Activated T-helper 17 cell treated with anti-CD3 and anti-CD28 coated beads, Interleukin-2, amount 50 U/mL, for 72 hours (primary cell): ENCODE data around the gene SULF2. TPM values are rescaled to one million over a fixed set of nuclear protein-coding genes. Genes with fewer than 3 reads are reported as not detected.

Experiments
- ATAC-seq: fragments of 150-1000 bp; cut with Tn5 transposase; replicated peaks from 2 replicates; pipeline ENCODE4 v1.10.0; 2021; ENCODE audit warnings: mild to moderate bottlenecking, moderate library complexity
- H3K27ac Mint-ChIP-seq: one replicate; pipeline ENCODE4 v1.8.0; 2022; ENCODE audit warnings: mixed read lengths
- H3K27me3 Mint-ChIP-seq: one replicate; pipeline ENCODE4 v1.8.0; 2022; ENCODE audit warnings: mixed read lengths
- H3K36me3 Mint-ChIP-seq: one replicate; pipeline ENCODE4 v1.8.0; 2022; ENCODE audit warnings: low read depth, mild to moderate bottlenecking, mixed read lengths
- H3K4me1 Mint-ChIP-seq: one replicate; pipeline ENCODE4 v1.8.0; 2022; ENCODE audit warnings: mixed read lengths
- H3K4me3 Mint-ChIP-seq: one replicate; pipeline ENCODE4 v1.8.0; 2022; ENCODE audit warnings: mild to moderate bottlenecking, mixed read lengths
- H3K9me3 Mint-ChIP-seq: one replicate; pipeline ENCODE4 v1.8.0; 2022; ENCODE audit warnings: mixed read lengths
- total RNA-seq, 2 donors: library from RNA; stranded (reverse); gene quantifications; one replicate each; pipeline ENCODE4 v1.2.3, GENCODE V29; 2022

SULF2 gene
- total RNA-seq, 2 donors from 2014 or later = 1.6 to 2.2 TPM

- Mint-ChIP-seq H3K36me3 (peaks cover 10% of the 10 kb centered on the region), H3K4me1 (peaks cover 28% of the 10 kb centered on the region), H3K9me3 (peaks cover 6% of the 10 kb centered on the region), H3K27me3 (no peaks in the 10 kb centered on the region), H3K4me3 (no peak overlapping the region), H3K27ac (peak overlapping the region; percentile 50)
- ATAC-seq = no peak
These were observed 54.5 kb downstream of the SULF2 start for GRCh38 chr20:47730744-47731143.

- H3K9me3 Mint-ChIP-seq = peaks cover 6% of the 10 kb centered on the region
- H3K27ac Mint-ChIP-seq = peak overlapping the region; percentile 100
- no peak for ATAC-seq
- peak overlapping the region; percentile 98 for H3K4me3 Mint-ChIP-seq
- peaks cover 33% of the 10 kb centered on the region for H3K4me1 Mint-ChIP-seq
- peaks cover 10% of the 10 kb centered on the region for H3K36me3 Mint-ChIP-seq
- no peaks in the 10 kb centered on the region for H3K27me3 Mint-ChIP-seq
These were observed 55.8 kb downstream of the SULF2 start for GRCh38 chr20:47729472-47729871.

GRCh38 chr20:47727909-47728361, 57.3 kb downstream of the SULF2 start:
- H3K4me1 Mint-ChIP-seq = peaks cover 33% of the 10 kb centered on the region

GRCh38 chr20:47727170-47727880, 58.0 kb downstream of the SULF2 start:
- no peaks in the 10 kb centered on the region for H3K27me3 Mint-ChIP-seq
- peaks cover 33% of the 10 kb centered on the region for H3K4me1 Mint-ChIP-seq
- H3K27ac Mint-ChIP-seq = peak overlapping the region; percentile 100
- H3K9me3 Mint-ChIP-seq = peaks cover 6% of the 10 kb centered on the region
- H3K36me3 Mint-ChIP-seq = peaks cover 10% of the 10 kb centered on the region
- peak overlapping the region; percentile 98 for H3K4me3 Mint-ChIP-seq
- peak; percentile 99 for ATAC-seq

More at GRCh38 chr20:47727909-47728361, 57.3 kb downstream of the SULF2 start:
- Mint-ChIP-seq H3K27ac (peak overlapping the region; percentile 100), H3K36me3 (peaks cover 10% of the 10 kb centered on the region), H3K27me3 (no peaks in the 10 kb centered on the region), H3K9me3 (peaks cover 6% of the 10 kb centered on the region), H3K4me3 (peak overlapping the region; percentile 98)
- ATAC-seq = peak; percentile 1

- no peak for ATAC-seq
- Mint-ChIP-seq H3K27ac (peak overlapping the region; percentile 100), H3K4me3 (peak overlapping the region; percentile 98), H3K4me1 (peaks cover 33% of the 10 kb centered on the region), H3K27me3 (no peaks in the 10 kb centered on the region), H3K9me3 (peaks cover 6% of the 10 kb centered on the region), H3K36me3 (peaks cover 10% of the 10 kb centered on the region)
These were observed 58.6 kb downstream of the SULF2 start for GRCh38 chr20:47726632-47727031.

GRCh38 chr20:47725248-47725973, 59.9 kb downstream of the SULF2 start:
- H3K4me3 Mint-ChIP-seq = peak overlapping the region; percentile 11
- peaks cover 10% of the 10 kb centered on the region for H3K36me3 Mint-ChIP-seq
- peaks cover 33% of the 10 kb centered on the region for H3K4me1 Mint-ChIP-seq
- H3K9me3 Mint-ChIP-seq = peaks cover 6% of the 10 kb centered on the region
- no peaks in the 10 kb centered on the region for H3K27me3 Mint-ChIP-seq
- peak; percentile 48 for ATAC-seq
- peak overlapping the region; percentile 100 for H3K27ac Mint-ChIP-seq

GRCh38 chr20:47724910-47725247, 60.4 kb downstream of the SULF2 start:
- H3K36me3 Mint-ChIP-seq = peaks cover 10% of the 10 kb centered on the region
- peak overlapping the region; percentile 11 for H3K4me3 Mint-ChIP-seq
- H3K4me1 Mint-ChIP-seq = peaks cover 33% of the 10 kb centered on the region
- H3K9me3 Mint-ChIP-seq = peaks cover 6% of the 10 kb centered on the region
- ATAC-seq = no peak
- H3K27me3 Mint-ChIP-seq = no peaks in the 10 kb centered on the region
- H3K27ac Mint-ChIP-seq = peak overlapping the region; percentile 100

GRCh38 chr20:47724396-47724795, 60.9 kb downstream of the SULF2 start:
- Mint-ChIP-seq H3K4me1 (peaks cover 31% of the 10 kb centered on the region), H3K36me3 (peaks cover 10% of the 10 kb centered on the region), H3K9me3 (peaks cover 6% of the 10 kb centered on the region), H3K27me3 (no peaks in the 10 kb centered on the region), H3K27ac (no peak overlapping the region), H3K4me3 (peak overlapping the region; percentile 11)
- no peak for ATAC-seq

GRCh38 chr20:47723322-47723721, 62.0 kb downstream of the SULF2 start:
- Mint-ChIP-seq H3K27ac (peak overlapping the region; percentile 23), H3K36me3 (peaks cover 10% of the 10 kb centered on the region), H3K4me3 (no peak overlapping the region), H3K9me3 (peaks cover 6% of the 10 kb centered on the region), H3K4me1 (peaks cover 22% of the 10 kb centered on the region), H3K27me3 (no peaks in the 10 kb centered on the region)
- ATAC-seq = no peak

- no peak overlapping the region for H3K4me3 Mint-ChIP-seq
- peaks cover 2% of the 10 kb centered on the region for H3K27me3 Mint-ChIP-seq
- H3K9me3 Mint-ChIP-seq = no peaks in the 10 kb centered on the region
- no peak overlapping the region for H3K27ac Mint-ChIP-seq
- H3K36me3 Mint-ChIP-seq = no peaks in the 10 kb centered on the region
- H3K4me1 Mint-ChIP-seq = peaks cover 5% of the 10 kb centered on the region
- ATAC-seq = no peak
These were observed 64.4 kb downstream of the SULF2 start for GRCh38 chr20:47720636-47721427.

GRCh38 chr20:47719625-47720024, 65.7 kb downstream of the SULF2 start:
- Mint-ChIP-seq H3K4me3 (no peak overlapping the region), H3K4me1 (no peaks in the 10 kb centered on the region), H3K27me3 (peaks cover 8% of the 10 kb centered on the region), H3K36me3 (no peaks in the 10 kb centered on the region), H3K27ac (no peak overlapping the region), H3K9me3 (no peaks in the 10 kb centered on the region)
- no peak for ATAC-seq

- Mint-ChIP-seq H3K27me3 (peaks cover 12% of the 10 kb centered on the region), H3K4me1 (no peaks in the 10 kb centered on the region), H3K4me3 (no peak overlapping the region), H3K36me3 (no peaks in the 10 kb centered on the region), H3K27ac (no peak overlapping the region), H3K9me3 (no peaks in the 10 kb centered on the region)
- ATAC-seq = no peak
These were observed 66.1 kb downstream of the SULF2 start for GRCh38 chr20:47719211-47719610.

GRCh38 chr20:47718398-47718797, 66.9 kb downstream of the SULF2 start:
- no peaks in the 10 kb centered on the region for H3K9me3 Mint-ChIP-seq
- H3K4me3 Mint-ChIP-seq = no peak overlapping the region
- H3K36me3 Mint-ChIP-seq = no peaks in the 10 kb centered on the region
- no peak for ATAC-seq
- H3K27ac Mint-ChIP-seq = no peak overlapping the region
- H3K4me1 Mint-ChIP-seq = no peaks in the 10 kb centered on the region
- H3K27me3 Mint-ChIP-seq = peaks cover 13% of the 10 kb centered on the region

- H3K4me3 Mint-ChIP-seq = no peak overlapping the region
- H3K36me3 Mint-ChIP-seq = no peaks in the 10 kb centered on the region
- peaks cover 13% of the 10 kb centered on the region for H3K27me3 Mint-ChIP-seq
- ATAC-seq = no peak
- H3K27ac Mint-ChIP-seq = no peak overlapping the region
- H3K4me1 Mint-ChIP-seq = no peaks in the 10 kb centered on the region
- H3K9me3 Mint-ChIP-seq = no peaks in the 10 kb centered on the region
These were observed 67.9 kb downstream of the SULF2 start for GRCh38 chr20:47717421-47717820.
